GM19193 (cell line): ENCODE data around the gene COL24A1.

ENCODE experiments used
- POLR2A ChIP-seq: IDR thresholded peaks from 4 replicates; pipeline ENCODE4 v1.6.1; 2011; ENCODE audit not compliant: insufficient read depth, insufficient read length; ENCODE audit errors: extremely low read depth

Gene COL24A1

GRCh38 chr1:85900921-85901320 lies 255.7 kb downstream of the COL24A1 start:
- no peak for TF ChIP-seq POLR2A

- TF ChIP-seq POLR2A: no peak
Observed at GRCh38 chr1:85898861-85899260, 257.7 kb downstream of the COL24A1 start.

- no peak for TF ChIP-seq POLR2A
Observed at GRCh38 chr1:85894651-85895050, 261.9 kb downstream of the COL24A1 start.

DNA sequence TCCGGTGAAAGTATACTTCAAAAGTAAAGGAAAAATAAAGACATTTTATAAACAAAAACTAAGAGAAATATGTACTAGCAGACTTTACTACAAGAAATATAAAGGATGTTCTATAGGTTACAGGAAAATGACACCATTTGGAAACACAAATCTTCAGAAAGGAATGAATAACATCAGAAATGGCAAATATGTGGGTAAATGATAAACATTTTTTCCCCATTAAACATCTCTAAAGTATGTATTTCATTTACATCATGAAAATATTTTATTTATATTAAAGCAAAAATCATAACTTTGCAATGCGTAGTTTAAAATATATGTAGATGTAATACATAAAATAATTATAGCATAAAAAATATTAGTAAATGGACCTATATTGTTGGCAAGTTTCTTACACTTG lies 264.2 kb downstream of the COL24A1 start:
- TF ChIP-seq POLR2A: no peak

DNA sequence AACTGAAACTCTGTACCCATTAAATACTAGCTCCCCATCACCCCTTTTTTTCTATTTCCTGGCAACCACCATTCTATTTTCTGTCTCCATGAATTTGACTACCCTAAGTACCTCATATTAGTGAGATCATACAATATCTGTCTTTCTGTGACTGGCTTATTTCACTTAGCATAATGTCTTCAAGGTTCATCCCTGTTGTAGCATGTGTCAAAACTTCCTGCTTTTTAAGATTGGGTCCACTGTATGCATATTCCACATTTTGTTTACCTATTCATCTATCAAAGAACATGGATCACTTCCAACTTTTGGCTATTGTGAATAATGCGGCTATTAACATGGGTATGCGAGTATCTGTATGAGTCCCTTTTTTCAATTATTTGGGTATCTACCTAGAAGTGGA lies 266.7 kb downstream of the COL24A1 start:
- TF ChIP-seq POLR2A: no peak

- TF ChIP-seq POLR2A: no peak
Observed at GRCh38 chr1:85888921-85889320, 267.7 kb downstream of the COL24A1 start.

DNA sequence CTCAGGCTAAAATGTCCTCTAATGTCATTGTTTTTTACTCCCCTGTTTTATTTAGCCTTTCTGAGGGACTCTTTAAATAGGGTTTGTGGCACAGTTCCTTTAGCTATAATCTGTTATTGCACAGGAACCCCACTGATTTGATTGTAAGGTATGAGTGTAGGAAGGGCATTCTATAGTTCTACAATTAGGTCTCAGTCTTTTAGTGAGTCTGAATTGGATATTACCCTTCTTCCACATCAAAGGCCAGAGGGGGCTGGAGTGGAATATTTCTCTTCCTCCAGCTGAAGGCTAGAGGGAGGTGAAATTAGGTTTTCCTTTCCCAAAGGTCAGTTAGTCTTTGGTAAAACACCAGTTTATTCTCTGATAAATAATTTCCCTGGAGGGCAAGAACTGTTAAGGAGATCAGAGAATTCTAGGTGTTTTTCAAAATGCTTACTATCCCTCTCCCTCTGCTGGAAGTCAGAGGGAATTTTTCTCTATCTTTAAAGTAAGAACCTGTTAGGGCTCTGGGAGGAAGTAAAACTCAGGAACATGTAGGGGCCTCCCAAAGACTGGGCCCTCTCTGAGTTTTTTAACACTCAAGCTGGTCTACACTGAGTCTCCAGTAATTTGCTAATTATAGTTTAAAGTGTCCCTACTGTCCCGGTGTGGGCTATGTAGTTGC lies 272.1 kb downstream of the COL24A1 start:
- TF ChIP-seq POLR2A: no peak

DNA sequence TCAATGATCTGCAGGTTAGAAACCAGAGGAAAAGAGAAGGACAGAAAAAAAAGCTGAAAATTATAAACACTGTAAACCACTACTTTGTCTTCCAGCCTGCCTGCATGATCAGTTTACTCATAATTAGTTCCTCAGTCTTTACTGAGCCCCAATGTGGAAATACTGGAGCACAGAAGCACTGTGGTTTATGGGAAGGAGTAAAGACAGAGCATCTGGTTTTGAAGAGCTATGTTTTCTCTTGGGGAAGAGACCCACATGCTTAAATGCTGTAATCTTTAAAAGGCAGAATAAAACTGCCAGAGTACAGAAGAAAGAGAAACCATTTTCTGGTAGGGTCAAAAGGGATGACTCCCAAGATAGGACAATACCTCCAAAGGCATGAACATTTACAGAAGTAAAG lies 289.4 kb downstream of the COL24A1 start:
- no peak for TF ChIP-seq POLR2A

GRCh38 chr1:85865213-85865612 lies 291.4 kb downstream of the COL24A1 start:
- TF ChIP-seq POLR2A: no peak

GRCh38 chr1:85864727-85865126 lies 291.8 kb downstream of the COL24A1 start:
- TF ChIP-seq POLR2A: no peak

- no peak for TF ChIP-seq POLR2A
Observed at GRCh38 chr1:85862456-85862855, 294.1 kb downstream of the COL24A1 start.

DNA sequence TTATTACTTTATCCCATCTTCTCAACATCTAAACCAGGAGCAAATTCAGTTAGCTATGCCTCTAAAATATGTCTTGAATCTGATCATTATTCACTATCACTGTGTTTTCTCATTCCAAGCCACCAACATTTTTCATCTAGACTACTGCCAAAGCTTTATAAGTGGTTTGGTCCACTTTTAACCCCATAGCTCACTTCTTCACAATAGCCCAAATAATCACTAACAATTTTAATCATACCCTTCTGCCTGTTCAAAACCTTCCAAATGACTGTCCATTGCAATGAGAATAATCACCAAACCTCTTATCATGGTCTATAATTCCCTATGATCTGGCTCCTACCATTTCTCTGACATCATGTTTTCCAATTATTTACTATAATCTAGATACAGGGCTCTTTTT lies 298.6 kb downstream of the COL24A1 start:
- no peak for TF ChIP-seq POLR2A

DNA sequence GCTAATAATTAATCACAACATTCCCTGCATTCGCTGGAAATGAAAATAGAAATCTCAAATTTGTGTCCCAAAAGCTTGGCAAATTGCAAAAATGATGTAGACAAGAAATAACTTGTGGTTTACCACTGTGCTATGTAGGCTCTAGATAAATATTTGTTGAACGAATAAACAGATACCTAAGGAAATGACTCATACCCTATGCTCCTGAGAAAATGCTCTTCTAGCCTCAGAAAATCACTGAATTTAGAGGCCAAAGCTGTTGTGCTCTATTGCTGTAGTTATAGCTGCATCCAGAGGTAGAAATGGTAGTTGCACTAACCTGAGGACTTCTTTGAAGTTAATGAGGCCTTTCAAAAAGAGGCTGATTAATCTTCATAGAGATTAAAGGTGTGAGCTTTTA lies 306.3 kb downstream of the COL24A1 start:
- no peak for TF ChIP-seq POLR2A

- TF ChIP-seq POLR2A: no peak
Observed at GRCh38 chr1:85849660-85850059, 306.9 kb downstream of the COL24A1 start.

DNA sequence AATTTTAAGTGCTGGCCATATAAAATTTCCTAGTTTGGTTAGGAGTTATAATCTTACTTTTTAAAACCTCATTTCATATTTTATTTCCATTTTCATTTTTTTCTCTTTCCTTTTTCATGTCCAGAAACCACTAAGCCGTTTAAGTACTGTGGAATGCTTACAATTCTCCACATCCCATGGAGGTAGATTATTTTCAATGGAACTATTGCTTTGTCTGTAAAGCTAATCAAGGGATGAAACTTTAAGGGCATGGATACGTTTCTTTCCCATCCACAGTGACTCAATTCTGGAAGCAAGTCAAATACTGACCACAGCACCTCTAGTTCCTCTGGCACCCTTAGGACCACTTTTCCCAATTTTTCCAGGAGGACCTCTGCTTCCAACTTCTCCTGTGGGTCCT lies 309.2 kb downstream of the COL24A1 start:
- no peak for TF ChIP-seq POLR2A

GRCh38 chr1:85846706-85847105 lies 309.9 kb downstream of the COL24A1 start:
- no peak for TF ChIP-seq POLR2A

- no peak for TF ChIP-seq POLR2A
Observed at GRCh38 chr1:85839459-85839858, 317.1 kb downstream of the COL24A1 start.

DNA sequence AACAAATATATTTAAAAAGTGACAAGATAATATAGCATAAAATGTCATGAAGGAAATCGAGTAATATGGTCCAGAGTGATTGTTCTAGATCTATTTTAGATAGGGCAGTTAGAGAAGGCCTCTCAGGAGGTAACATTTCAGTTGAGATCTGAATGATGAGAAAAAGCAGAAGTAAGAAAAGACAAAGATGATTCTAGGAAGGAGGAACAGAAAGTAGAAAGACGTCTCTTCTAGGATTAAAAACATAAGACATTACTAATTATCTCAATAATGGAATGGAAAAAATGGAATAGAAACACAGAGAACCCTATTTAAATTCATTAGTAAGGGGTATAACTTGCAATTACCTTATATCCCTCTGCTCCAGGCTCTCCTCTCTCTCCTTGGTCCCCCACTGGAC lies 318.3 kb downstream of the COL24A1 start:
- TF ChIP-seq POLR2A: no peak

- TF ChIP-seq POLR2A: no peak
Observed at GRCh38 chr1:85836736-85837135, 319.8 kb downstream of the COL24A1 start.
